ENCODE data around the gene TFDP1. TPM values are rescaled to one million over a fixed set of nuclear protein-coding genes. Genes with fewer than 3 reads are reported as not detected.

The TFDP1 gene
- total RNA-seq, 1 donor from 2014 or later, result 54.4 TPM

DNA sequence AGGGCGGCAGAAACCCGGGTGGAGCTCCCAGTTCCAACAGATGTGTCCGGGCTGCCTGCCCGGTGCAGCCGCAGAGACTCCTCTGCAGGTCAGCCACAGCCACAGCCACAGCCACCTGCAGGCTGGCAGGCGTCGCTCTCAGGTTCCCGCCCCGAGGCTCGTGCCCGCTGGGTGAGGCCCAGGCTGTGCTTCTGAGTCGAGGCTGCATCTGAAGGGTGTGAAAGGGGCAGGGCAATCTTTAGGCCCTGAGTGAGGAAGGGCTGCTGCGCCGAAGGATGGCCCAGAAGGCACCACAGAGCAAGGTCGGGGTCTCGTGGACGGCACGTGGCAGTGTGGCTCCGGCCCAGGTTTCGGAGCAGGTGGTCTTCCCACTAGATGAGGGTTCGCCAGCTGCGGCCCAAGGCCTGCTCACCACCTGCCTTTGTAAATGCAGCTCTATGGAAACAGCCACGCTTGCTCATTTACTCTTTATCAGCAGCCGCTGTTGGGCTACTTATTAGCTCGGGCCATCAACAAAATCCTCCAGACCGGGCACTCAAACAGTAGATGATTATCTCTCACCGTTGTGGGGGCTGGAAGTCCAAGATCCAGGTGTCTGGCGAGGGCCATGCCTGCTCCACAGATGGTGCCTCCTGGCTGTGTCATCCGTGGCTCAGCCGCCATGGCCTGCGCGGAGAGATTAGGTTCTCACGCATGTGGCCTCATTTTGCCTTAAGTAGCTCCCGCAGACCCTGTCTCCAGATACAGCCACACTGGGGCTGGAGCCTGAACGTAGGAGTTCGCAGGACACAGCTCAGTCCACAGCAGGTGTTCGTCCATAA lies 40.3 kb upstream of the TFDP1 start:
- no peak overlapping the region for H3K4me3 ChIP-seq (ENCODE audit: low read depth, low read length)
- no peak for DNase-seq (ENCODE audit: low read depth)
- H3K27me3 ChIP-seq (ENCODE audit: control insufficient read depth, insufficient read depth, low read length), result no peaks in the 10 kb centered on the region
- TF ChIP-seq, protein P1, sequence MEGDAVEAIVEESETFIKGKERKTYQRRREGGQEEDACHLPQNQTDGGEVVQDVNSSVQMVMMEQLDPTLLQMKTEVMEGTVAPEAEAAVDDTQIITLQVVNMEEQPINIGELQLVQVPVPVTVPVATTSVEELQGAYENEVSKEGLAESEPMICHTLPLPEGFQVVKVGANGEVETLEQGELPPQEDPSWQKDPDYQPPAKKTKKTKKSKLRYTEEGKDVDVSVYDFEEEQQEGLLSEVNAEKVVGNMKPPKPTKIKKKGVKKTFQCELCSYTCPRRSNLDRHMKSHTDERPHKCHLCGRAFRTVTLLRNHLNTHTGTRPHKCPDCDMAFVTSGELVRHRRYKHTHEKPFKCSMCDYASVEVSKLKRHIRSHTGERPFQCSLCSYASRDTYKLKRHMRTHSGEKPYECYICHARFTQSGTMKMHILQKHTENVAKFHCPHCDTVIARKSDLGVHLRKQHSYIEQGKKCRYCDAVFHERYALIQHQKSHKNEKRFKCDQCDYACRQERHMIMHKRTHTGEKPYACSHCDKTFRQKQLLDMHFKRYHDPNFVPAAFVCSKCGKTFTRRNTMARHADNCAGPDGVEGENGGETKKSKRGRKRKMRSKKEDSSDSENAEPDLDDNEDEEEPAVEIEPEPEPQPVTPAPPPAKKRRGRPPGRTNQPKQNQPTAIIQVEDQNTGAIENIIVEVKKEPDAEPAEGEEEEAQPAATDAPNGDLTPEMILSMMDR (IDR thresholded peaks at IDR 0.05; ENCODE audit: insufficient read depth, low read length, poor library complexity, severe bottlenecking), result no peak
- H3K36me3 ChIP-seq (ENCODE audit: control insufficient read depth, insufficient read depth, low read length), result no peaks in the 10 kb centered on the region

DNA sequence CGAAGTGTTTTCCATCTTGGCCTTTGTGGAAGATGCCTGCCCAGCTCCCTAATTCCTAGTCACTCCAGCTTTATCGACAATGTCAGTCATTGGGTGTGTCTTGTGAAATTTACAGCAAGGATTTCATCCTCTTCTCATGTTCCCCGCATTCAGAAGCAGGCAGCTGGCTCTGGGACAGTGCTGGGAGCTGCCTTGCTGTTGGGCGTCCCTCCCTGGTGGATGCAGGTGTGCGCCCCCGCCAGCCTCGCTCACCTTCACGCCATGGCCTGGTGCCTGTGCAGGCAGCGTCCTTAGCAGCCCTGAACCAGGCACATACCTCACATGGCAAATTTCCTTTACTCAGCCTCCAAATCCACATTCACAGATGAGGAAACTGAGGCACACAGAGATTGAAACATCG lies 39.7 kb upstream of the TFDP1 start:
- H3K36me3 ChIP-seq (ENCODE audit: control insufficient read depth, insufficient read depth, low read length), result no peaks in the 10 kb centered on the region
- H3K4me3 ChIP-seq (ENCODE audit: low read depth, low read length), result no peak overlapping the region
- TF ChIP-seq, protein P1 (IDR thresholded peaks at IDR 0.05; ENCODE audit: insufficient read depth, low read length, poor library complexity, severe bottlenecking), result no peak
- no peaks in the 10 kb centered on the region for H3K27me3 ChIP-seq (ENCODE audit: control insufficient read depth, insufficient read depth, low read length)
- DNase-seq (ENCODE audit: low read depth), result no peak

DNA sequence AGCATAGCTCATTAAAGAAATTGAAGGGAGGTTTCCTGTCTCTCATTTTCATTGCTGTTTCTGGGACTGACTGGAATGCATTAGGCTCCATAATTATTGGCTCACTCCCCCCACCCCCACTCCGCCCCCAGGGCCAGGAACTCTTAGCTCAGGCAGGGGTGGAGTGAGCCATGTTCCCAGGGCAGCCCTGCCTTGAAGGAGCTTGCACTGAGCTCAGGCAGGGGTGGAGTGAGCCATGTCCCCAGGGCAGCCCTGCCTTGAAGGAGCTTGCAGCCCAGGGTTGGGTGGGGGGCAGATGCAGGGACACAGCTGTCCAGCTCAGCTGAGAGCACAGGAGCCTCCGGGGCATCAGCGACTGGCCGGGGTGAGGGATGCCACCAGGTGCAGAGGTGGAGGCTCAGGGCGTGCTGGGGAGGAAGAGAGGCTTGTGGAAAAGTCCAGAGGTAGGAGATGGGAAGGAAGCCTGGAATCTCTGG lies 39.1 kb upstream of the TFDP1 start:
- DNase-seq (ENCODE audit: low read depth), result no peak
- TF ChIP-seq, protein P1 (IDR thresholded peaks at IDR 0.05; ENCODE audit: insufficient read depth, low read length, poor library complexity, severe bottlenecking), result no peak
- H3K36me3 ChIP-seq (ENCODE audit: control insufficient read depth, insufficient read depth, low read length), result peaks cover 1% of the 10 kb centered on the region
- no peaks in the 10 kb centered on the region for H3K27me3 ChIP-seq (ENCODE audit: control insufficient read depth, insufficient read depth, low read length)
- no peak overlapping the region for H3K4me3 ChIP-seq (ENCODE audit: low read depth, low read length)

DNA sequence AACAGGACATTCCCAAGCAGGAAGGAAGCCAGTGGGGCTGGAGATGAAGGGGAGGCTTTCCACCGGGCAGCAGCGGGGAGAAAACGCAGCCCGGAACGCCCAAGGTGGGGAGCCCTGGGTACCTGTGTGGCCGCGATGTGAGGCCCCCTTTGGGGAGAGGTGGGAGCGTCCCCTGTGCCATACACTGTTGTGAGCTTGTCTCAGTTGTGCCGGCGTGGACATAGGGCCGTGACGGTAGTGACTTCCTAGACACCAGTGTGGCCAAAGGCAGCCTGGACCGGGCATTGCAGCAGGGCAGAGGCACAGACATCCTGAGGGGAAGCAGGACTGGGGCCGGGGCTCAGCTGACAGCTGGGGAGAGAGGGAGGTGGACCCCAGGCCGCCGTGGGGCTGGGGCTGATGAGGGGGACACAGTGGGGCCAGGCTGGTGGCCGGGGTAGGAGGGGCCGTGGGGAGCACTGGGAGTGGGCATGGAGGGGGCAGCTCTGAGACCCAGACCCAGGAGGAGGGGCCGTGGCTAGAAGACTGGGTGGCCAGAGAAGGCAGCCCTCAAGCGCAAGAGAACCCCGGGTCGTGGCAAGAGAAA lies 38.5 kb upstream of the TFDP1 start:
- H3K4me3 ChIP-seq (ENCODE audit: low read depth, low read length), result no peak overlapping the region
- peaks cover 2% of the 10 kb centered on the region for H3K36me3 ChIP-seq (ENCODE audit: control insufficient read depth, insufficient read depth, low read length)
- TF ChIP-seq, protein P1 (IDR thresholded peaks at IDR 0.05; ENCODE audit: insufficient read depth, low read length, poor library complexity, severe bottlenecking), result no peak
- DNase-seq (ENCODE audit: low read depth), result no peak
- no peaks in the 10 kb centered on the region for H3K27me3 ChIP-seq (ENCODE audit: control insufficient read depth, insufficient read depth, low read length)

DNA sequence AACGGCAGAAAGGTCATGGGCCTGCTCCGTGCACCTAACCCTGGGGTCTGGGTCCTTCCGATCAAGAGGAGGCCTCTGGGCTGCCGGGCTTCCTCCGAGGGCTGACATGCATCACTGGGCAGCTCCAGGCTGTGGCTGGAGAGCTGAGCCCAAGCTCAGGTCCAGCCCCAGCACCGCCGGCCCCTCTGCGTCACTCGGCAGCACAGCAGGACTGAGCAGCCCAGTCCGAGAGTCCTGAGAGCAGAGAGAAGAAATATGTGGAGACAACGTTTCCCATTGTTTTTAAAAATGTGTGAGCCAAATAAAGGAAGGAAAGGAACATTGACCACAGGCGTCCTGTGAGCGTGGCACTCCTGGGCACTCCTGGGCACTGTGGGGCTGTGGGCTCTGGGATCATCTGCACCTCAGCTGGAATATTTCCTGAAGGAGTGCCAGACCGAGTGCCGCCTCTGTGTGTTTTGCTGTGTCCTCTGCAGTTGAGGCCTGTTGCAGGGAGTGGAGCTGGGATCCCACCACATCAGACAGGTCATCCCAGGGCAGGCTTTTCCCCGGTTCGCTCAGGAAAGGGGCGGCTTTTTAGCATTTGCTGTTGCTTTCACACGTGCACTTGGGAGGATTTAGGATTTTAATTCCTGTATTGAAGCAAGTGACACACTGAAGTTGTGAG lies 37.8 kb upstream of the TFDP1 start:
- peak; percentile 42 for DNase-seq (ENCODE audit: low read depth)
- H3K36me3 ChIP-seq (ENCODE audit: control insufficient read depth, insufficient read depth, low read length), result peaks cover 2% of the 10 kb centered on the region
- H3K4me3 ChIP-seq (ENCODE audit: low read depth, low read length), result no peak overlapping the region
- TF ChIP-seq, protein P1 (IDR thresholded peaks at IDR 0.05; ENCODE audit: insufficient read depth, low read length, poor library complexity, severe bottlenecking), result no peak
- H3K27me3 ChIP-seq (ENCODE audit: control insufficient read depth, insufficient read depth, low read length), result no peaks in the 10 kb centered on the region

Measured in kidney epithelial cell (primary cell).